ENCODE measurements around the gene TRAPPC8. TPM values are rescaled to one million over a fixed set of nuclear protein-coding genes. Genes with fewer than 3 reads are reported as not detected.
"Not testable (repeated sequence)": the region's sequence is repeated elsewhere in the genome, so short reads cannot be mapped to it uniquely, and the experiment has no call there.

TRAPPC8 gene
- total RNA-seq, 4 donors from 2014 or later = 15.5 to 38.1 (median 31.2) TPM

DNA sequence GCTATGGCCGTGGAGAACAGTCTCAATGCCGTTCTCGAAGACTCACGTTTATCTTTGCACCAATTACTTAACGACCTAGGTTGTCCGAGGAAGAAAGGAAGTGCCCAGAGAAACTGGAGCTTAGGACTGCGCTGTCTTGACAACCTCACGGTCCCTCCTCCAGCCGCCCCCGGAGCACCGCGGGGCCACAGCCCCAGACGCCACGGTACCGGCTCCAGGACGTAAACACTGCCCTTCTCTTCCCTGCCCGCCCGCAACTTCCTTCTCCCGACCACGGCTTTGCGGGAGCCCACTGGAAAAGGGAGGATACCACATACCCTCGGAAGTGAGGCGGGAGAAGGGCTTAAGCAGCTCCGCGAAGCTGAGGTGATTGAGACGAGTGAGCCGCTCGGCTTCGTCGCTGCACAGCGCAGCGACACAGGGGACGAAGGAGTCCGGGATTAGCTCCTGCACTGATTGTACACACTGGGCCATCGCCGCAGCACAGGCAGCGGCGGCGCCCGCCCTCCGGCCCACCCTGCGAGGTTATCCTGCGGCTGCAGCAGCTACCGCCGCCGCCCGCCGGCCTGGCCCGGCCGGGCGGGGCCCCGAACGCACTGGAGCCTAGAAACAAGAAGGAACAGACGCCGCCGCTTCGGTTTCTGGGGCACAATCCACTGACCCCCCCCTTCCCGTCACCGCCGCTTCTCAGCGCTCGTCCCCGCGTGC, 483 bp downstream of the TRAPPC8 start:
- DNase-seq = no peak
- no peaks in the 10 kb centered on the region for H3K27me3 ChIP-seq
- WGBS, 2 donors = 0% methylated on average over 16 to 23 of the region's 64 CpGs
- intact Hi-C loops (cut with DNase I) = loop anchor here (10.0 kb wide), 1 partner anchor 152 kb away; the partner anchor contains the start of gene RNF138
- no peaks in the 10 kb centered on the region for H3K9me3 ChIP-seq
- no peak for TF ChIP-seq POLR2A (IDR thresholded peaks at IDR 0.05)
- TF ChIP-seq, protein P1, sequence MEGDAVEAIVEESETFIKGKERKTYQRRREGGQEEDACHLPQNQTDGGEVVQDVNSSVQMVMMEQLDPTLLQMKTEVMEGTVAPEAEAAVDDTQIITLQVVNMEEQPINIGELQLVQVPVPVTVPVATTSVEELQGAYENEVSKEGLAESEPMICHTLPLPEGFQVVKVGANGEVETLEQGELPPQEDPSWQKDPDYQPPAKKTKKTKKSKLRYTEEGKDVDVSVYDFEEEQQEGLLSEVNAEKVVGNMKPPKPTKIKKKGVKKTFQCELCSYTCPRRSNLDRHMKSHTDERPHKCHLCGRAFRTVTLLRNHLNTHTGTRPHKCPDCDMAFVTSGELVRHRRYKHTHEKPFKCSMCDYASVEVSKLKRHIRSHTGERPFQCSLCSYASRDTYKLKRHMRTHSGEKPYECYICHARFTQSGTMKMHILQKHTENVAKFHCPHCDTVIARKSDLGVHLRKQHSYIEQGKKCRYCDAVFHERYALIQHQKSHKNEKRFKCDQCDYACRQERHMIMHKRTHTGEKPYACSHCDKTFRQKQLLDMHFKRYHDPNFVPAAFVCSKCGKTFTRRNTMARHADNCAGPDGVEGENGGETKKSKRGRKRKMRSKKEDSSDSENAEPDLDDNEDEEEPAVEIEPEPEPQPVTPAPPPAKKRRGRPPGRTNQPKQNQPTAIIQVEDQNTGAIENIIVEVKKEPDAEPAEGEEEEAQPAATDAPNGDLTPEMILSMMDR (IDR thresholded peaks at IDR 0.05) = no peak
- peak overlapping the region; percentile 72 to 88 (median 82) for H3K4me3 ChIP-seq
- H3K27ac ChIP-seq = peak overlapping the region; percentile 94 to 97 (median 96)
- peaks cover 14 to 45% (median 19%) of the 10 kb centered on the region in 3 donors for H3K4me1 ChIP-seq
- no peaks in the 10 kb centered on the region for H3K36me3 ChIP-seq

DNA sequence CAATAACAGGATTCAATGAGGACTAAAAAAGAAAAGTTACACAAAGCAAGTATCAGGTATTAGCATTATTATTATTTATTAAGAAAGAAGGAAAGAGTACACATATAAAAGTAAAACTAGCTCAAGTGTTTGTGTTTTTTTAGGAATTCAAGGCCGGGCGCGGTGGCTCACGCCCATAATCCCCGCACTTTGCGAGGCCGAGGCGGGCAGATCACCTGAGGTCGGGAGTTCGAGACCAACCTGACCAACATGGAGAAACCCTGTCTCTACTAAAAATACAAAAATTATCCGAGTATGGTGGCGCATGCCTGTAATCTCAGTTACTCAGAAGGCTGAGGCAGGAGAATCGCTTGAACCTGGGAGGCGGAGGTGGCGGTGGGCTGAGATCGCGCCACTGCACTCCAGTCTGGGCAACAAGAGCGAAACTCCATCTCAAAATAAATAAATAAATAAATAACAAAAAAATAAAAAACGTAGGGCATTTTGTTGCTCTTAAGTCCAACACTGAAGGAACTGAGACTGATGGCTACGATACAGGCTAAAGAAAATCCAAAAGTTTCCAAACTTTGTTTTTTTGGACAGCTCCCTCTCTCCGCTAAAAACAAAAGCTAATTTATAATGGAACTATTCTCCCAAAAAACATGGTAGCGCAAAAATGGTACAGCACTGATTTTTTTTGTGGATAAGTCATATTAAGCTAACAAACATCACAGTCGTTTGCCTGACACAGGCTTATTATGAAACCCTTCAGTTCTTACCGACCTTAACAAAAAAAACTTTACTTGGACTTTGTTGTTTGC, 1.7 kb downstream of the TRAPPC8 start:
- Histone ChIP-seq H3K9me3 (no peaks in the 10 kb centered on the region), H3K36me3 (peaks cover 0 to 10% (median 0%) of the 10 kb centered on the region in 3 donors), H3K27ac (peak overlapping the region in 2 of 4 donors; percentile 96 to 97), H3K4me1 (peaks cover 14 to 45% (median 19%) of the 10 kb centered on the region in 3 donors), H3K4me3 (peak overlapping the region; percentile 72 to 88 (median 82)), H3K27me3 (no peaks in the 10 kb centered on the region)
- intact Hi-C loops (cut with DNase I) = loop anchor here (10.0 kb wide), 1 partner anchor 154 kb away; the partner anchor contains the start of gene RNF138
- no peak for TF ChIP-seq POLR2A (IDR thresholded peaks at IDR 0.05)
- TF ChIP-seq, protein P1 (IDR thresholded peaks at IDR 0.05) = no peak
- no peak for DNase-seq
- 77 to 80% methylated on average over 24 of the region's 24 CpGs for WGBS, 2 donors

DNA sequence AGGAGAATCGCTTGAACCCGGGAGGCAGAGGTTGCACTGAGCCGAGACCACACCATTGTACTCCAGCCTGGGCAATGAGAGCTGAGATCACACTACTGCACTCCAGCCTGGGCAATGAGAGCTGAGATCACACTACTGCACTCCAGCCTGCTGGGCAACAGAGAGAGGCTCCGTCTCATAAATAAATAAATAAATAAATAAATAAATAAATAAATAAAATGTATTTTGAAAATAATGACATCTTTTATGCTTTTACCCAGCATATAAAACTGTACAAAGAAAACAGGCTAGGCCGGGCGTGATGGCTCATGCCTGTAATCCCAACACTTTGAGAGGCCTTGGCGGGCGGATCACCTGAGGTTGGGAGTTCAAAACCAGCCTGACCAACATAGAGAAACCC, 8.2 kb downstream of the TRAPPC8 start:
- peaks cover 0 to 46% (median 0%) of the 10 kb centered on the region in 3 donors for H3K36me3 ChIP-seq
- H3K9me3 ChIP-seq; H3K4me3 ChIP-seq; H3K27me3 ChIP-seq; H3K27ac ChIP-seq; DNase-seq; intact Hi-C loops (cut with DNase I): not testable (repeated sequence)
- peaks cover 0 to 21% (median 6%) of the 10 kb centered on the region in 3 donors for H3K4me1 ChIP-seq
- WGBS, 2 donors = 98 to 99% methylated on average over 7 to 8 of the region's 8 CpGs

DNA sequence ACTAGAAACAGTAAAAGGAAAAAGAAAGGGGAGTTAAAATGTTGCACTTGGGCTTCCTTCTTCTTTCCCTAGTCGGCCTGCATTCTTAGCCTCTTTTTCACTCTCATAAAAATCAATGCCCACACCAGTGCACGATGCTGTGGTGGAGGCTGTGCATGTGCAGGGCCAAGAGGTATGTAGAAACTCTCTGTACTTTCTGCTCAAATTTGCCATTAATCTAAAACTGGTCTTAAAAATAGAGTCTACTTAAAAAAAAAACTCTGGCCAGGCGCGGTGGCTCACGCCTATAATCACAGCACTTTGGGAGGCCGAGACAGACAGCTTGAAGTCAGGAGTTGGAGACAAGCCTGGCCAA, 11.1 kb downstream of the TRAPPC8 start:
- TF ChIP-seq, protein P1 (IDR thresholded peaks at IDR 0.05) = no peak
- TF ChIP-seq POLR2A (IDR thresholded peaks at IDR 0.05) = no peak
- DNase-seq = no peak
- Histone ChIP-seq H3K36me3 (peaks cover 0 to 71% (median 0%) of the 10 kb centered on the region in 3 donors), H3K4me1 (peaks cover 0 to 13% (median 6%) of the 10 kb centered on the region in 3 donors), H3K4me3 (no peak overlapping the region), H3K27me3 (no peaks in the 10 kb centered on the region), H3K9me3 (no peaks in the 10 kb centered on the region), H3K27ac (no peak overlapping the region)
- intact Hi-C loops (cut with DNase I) = no loop called here
- 89 to 93% methylated on average over 6 of the region's 6 CpGs for WGBS, 2 donors

DNA sequence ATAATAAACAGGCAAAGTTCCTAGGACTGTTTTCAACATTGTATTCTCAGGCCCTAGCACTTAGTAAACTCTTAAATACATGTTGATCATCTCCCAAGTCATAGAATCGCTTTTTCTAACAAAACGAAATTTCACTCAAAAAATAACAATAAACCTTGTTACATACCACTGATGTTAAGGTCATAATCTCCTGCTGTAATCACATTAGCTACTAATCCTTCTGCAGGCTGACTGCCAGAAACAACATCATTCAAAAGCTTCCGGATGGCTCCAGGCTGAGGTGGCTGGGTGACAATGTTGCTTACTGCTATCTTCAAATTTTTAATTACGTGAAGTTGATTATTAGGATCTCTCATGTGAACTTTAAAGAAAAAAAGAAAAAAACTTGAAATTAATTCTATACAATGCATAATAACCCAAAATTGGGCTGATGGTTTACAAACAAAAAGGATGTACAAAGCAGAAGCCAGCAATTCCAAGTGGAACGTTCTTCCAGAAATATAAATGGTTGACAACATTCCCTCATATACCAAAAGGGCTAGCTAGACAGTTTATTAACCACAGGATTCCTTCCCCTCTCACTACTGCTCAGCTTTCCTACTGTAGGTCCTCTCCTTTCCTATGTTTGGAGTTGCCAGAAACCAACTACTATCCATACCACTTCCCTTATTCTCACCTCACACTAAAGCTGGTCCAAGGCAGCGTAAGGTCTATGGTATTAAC, 11.6 kb downstream of the TRAPPC8 start:
- peaks cover 0 to 71% (median 0%) of the 10 kb centered on the region in 3 donors for H3K36me3 ChIP-seq
- WGBS, 2 donors = 49 to 56% methylated on average over 6 of the region's 6 CpGs
- intact Hi-C loops (cut with DNase I) = no loop called here
- TF ChIP-seq POLR2A (IDR thresholded peaks at IDR 0.05) = no peak
- TF ChIP-seq, protein P1 (IDR thresholded peaks at IDR 0.05) = no peak
- no peak for DNase-seq
- no peaks in the 10 kb centered on the region for H3K9me3 ChIP-seq
- H3K27me3 ChIP-seq = no peaks in the 10 kb centered on the region
- no peak overlapping the region for H3K27ac ChIP-seq
- H3K4me1 ChIP-seq = peaks cover 0 to 13% (median 6%) of the 10 kb centered on the region in 3 donors
- H3K4me3 ChIP-seq = no peak overlapping the region

Measured in esophagus squamous epithelium (tissue), 5 donors.